GM08714 (cell line): ENCODE results near the gene HIGD2B.
"Not testable (repeated sequence)": the region's sequence is repeated elsewhere in the genome, so short reads cannot be mapped to it uniquely, and the experiment has no call there.

ENCODE experiments used
- H3K4me3 ChIP-seq: fragments of 200-500 bp; sonication (Bioruptor generic); 2 replicates; pipeline ENCODE4 v1.5.1; 2014; ENCODE audit warnings: mild to moderate bottlenecking, low read length, inconsistent platforms

The HIGD2B gene

GRCh38 chr15:72628249-72629067, 57.5 kb downstream of the HIGD2B start:
- not testable (repeated sequence) for H3K4me3 ChIP-seq

GRCh38 chr15:72626153-72626552, 59.8 kb downstream of the HIGD2B start:
- H3K4me3 ChIP-seq, result not testable (repeated sequence)
